HG02610 (cell line): Measurements from ENCODE around the gene KCNK10.

Experiments used
- ATAC-seq: cut with Tn5 transposase; IDR thresholded peaks from one replicate; pipeline ENCODE4 v1.9.1; 2021; ENCODE audit warnings: mild to moderate bottlenecking, moderate library complexity; ENCODE audit not compliant: unreplicated experiment

Gene KCNK10

GRCh38 chr14:88137327-88137726, 185.7 kb downstream of the KCNK10 start:
- no peak for ATAC-seq
